Measurements from ENCODE around the gene CEP44.

- no peak for TF ChIP-seq CTCF (IDR thresholded peaks at IDR 0.05; ENCODE audit: low read depth, low read length)
- no peak for TF ChIP-seq POLR2A (IDR thresholded peaks at IDR 0.05; ENCODE audit: extremely low read depth, insufficient read length)
Observed at GRCh38 chr4:174256277-174256713, 27.4 kb upstream of the CEP44 start.

Measured in NB4 (cell line).